ENCODE results near the gene UACA.

Gene UACA

GRCh38 chr15:70715840-70716485 is 47.4 kb downstream of the UACA start:
- DNase-seq (ENCODE audit: low spot score): peak; percentile 64

GRCh38 chr15:70714565-70714964 is 48.8 kb downstream of the UACA start:
- FAIRE-seq: peak; percentile 58

More at GRCh38 chr15:70715840-70716485, 47.4 kb downstream of the UACA start:
- FAIRE-seq: peak; percentile 37

GRCh38 chr15:70714015-70714414 is 49.3 kb downstream of the UACA start:
- FAIRE-seq (no peak), DNase-seq (ENCODE audit: low spot score) (peak; percentile 11)

More at GRCh38 chr15:70714565-70714964, 48.8 kb downstream of the UACA start:
- DNase-seq (ENCODE audit: low spot score): no peak

GRCh38 chr15:70712271-70712670 is 51.1 kb downstream of the UACA start:
- no peak for FAIRE-seq
- no peak for DNase-seq (ENCODE audit: low spot score)

GRCh38 chr15:70710714-70711113 is 52.6 kb downstream of the UACA start:
- DNase-seq (ENCODE audit: low spot score) (no peak), FAIRE-seq (no peak)

GRCh38 chr15:70708839-70709238 is 54.5 kb downstream of the UACA start:
- FAIRE-seq (peak; percentile 23), DNase-seq (ENCODE audit: low spot score) (no peak)

GRCh38 chr15:70707686-70708300 is 55.6 kb downstream of the UACA start:
- DNase-seq (ENCODE audit: low spot score): no peak
- no peak for FAIRE-seq

- FAIRE-seq: no peak
- no peak for DNase-seq (ENCODE audit: low spot score)
Measured at GRCh38 chr15:70704731-70705130, 58.6 kb downstream of the UACA start.

GRCh38 chr15:70704166-70704565 is 59.2 kb downstream of the UACA start:
- FAIRE-seq (no peak), DNase-seq (ENCODE audit: low spot score) (no peak)

- DNase-seq (ENCODE audit: low spot score) (peak; percentile 17), FAIRE-seq (peak; percentile 69)
Measured at GRCh38 chr15:70703096-70703878, 60.1 kb downstream of the UACA start.

GRCh38 chr15:70702584-70702983 is 60.8 kb downstream of the UACA start:
- FAIRE-seq (no peak), DNase-seq (ENCODE audit: low spot score) (no peak)

GRCh38 chr15:70701891-70702568 is 61.3 kb downstream of the UACA start:
- DNase-seq (ENCODE audit: low spot score) (peak; percentile 59), FAIRE-seq (peak; percentile 74)

- DNase-seq (ENCODE audit: low spot score) (no peak), FAIRE-seq (no peak)
Measured at GRCh38 chr15:70701171-70701570, 62.2 kb downstream of the UACA start.

GRCh38 chr15:70699890-70700289 is 63.5 kb downstream of the UACA start:
- DNase-seq (ENCODE audit: low spot score) (no peak), FAIRE-seq (no peak)

- FAIRE-seq: peak; percentile 81
Measured at GRCh38 chr15:70698836-70699390, 64.4 kb downstream of the UACA start.

GRCh38 chr15:70698426-70698825 is 64.9 kb downstream of the UACA start:
- peak; percentile 56 for FAIRE-seq
- DNase-seq (ENCODE audit: low spot score): no peak

More at GRCh38 chr15:70698836-70699390, 64.4 kb downstream of the UACA start:
- DNase-seq (ENCODE audit: low spot score): peak; percentile 31

GRCh38 chr15:70690491-70691276 is 72.7 kb downstream of the UACA start:
- DNase-seq (ENCODE audit: low spot score) (no peak), FAIRE-seq (no peak)

- DNase-seq (ENCODE audit: low spot score) (no peak), FAIRE-seq (no peak)
Measured at GRCh38 chr15:70690021-70690420, 73.3 kb downstream of the UACA start.

- DNase-seq (ENCODE audit: low spot score): no peak
- no peak for FAIRE-seq
Measured at GRCh38 chr15:70687482-70687881, 75.9 kb downstream of the UACA start.

GRCh38 chr15:70680817-70681216 is 82.5 kb downstream of the UACA start:
- DNase-seq (ENCODE audit: low spot score) (no peak), FAIRE-seq (no peak)

GRCh38 chr15:70679919-70680231 is 83.5 kb downstream of the UACA start:
- FAIRE-seq: no peak
- no peak for DNase-seq (ENCODE audit: low spot score)

Data from RCC 7860 (cell line).